CD4-positive, alpha-beta T cell treated with Interferon gamma for 1 hour (primary cell): Measurements from ENCODE around the gene DUSP6.
A peak's percentile ranks its signal among the peaks of the same experiment; 100 is the strongest.

Source experiments
- DNase-seq: peaks from one replicate; pipeline ENCODE4 v3.0.0-alpha.2; 2020

Gene DUSP6, protein sequence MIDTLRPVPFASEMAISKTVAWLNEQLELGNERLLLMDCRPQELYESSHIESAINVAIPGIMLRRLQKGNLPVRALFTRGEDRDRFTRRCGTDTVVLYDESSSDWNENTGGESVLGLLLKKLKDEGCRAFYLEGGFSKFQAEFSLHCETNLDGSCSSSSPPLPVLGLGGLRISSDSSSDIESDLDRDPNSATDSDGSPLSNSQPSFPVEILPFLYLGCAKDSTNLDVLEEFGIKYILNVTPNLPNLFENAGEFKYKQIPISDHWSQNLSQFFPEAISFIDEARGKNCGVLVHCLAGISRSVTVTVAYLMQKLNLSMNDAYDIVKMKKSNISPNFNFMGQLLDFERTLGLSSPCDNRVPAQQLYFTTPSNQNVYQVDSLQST

DNA sequence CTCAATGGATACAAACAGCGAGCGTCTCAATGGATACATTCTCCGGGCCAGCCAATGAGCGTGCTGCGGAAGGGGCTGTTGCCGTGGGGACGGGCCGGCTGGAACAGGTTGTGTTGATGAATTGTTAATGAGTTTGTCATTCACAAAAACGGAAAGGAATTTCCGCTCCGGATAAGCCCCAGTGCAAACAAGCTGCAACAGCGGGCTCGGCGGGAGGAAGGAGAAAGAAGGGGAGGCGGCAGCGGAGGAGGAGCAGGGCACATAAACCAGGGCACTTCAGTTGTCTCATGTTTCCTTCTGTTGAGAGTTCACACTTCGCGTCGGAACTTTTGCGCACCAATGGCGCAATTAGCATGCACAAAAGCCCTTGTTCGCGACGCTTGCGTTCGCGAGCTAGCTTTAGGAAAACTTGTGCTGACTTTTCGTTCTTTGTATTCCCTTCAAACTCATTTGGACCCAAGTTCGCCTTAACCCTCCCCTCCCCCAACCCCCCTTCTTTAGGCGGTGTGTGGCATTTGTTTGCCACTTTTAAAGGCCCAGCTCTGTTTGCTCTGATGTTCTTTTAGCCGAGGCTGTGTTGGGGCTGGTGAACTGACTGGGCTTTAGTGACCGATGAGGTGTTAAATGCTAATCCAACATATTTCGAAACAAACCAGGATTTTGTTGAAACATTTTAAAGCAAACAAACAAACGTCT lies at the start of gene DUSP6:
TSS of gene DUSP6 (minus strand) at position 10 of the 696 bp plus-strand sequence. CDS start 462 bp downstream, outside the sequence.
- peak; percentile 91 for DNase-seq

DNA sequence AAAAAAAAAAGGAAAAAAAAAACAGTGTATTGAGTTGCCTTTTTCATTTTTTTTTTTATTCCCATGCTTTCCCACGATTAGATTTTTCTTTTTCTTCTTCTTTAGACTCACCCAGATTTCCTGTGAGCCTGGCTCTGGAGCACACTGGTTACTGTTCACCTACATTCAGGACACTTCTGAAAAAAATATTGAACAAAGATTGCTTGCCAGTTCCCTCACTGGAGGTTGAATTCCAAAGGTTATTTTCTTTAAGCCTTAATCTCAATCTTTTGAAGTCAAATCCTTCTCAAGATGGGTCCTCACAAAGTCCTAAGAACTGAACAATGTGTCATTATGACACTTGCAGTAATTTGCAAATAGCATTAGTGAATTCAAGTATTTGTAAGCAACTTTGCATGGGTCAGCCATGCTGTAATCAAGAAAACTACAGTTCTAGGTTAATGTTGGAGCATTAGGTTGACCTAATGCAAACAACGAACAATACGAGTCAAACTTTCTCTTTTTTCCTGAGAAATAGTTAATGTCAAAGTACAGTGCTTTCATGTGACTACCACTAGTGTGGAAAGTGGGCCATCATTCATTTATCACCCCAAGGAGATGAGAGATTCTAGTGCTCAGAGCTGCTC lies 49.2 kb upstream of the DUSP6 start:
- no peak for DNase-seq

DNA sequence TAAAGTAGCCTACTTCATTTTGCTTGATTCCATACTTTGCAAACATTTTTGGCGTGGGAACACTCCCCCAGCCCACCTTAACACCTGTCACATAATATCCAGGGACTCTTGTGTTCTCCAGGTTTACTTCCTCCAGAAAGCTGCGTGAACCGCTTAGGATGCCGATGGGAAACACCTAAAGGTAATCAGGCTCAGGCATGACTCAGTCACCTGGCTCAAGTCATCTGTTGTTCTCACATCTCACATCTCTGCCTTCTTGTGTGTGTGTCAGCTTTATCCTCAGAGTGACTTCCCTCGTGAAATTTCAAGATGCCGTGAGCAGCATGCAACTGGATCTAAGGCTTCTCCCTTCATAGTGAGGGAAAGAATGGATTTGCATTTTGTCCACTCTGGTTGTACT lies 48.1 kb upstream of the DUSP6 start:
- DNase-seq: no peak

DNA sequence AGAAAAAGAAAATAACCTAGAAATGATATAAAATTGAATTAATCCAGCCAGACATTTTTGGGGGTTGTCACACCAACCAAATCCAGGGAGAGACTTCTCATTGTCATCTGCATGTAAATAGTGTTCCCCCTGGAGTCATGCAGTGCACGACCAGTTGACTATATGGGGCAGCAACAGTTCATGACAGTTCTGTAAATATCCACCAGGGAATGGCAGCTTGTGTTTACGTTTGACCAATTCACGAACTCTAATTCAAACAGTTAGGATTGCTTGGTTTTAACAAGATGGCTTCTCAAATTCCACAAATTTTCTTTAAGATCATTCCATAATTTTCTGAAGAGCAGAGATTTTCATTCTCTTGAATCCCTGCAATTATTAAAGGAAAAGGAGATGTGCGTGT lies 43.4 kb upstream of the DUSP6 start:
- no peak for DNase-seq

DNA sequence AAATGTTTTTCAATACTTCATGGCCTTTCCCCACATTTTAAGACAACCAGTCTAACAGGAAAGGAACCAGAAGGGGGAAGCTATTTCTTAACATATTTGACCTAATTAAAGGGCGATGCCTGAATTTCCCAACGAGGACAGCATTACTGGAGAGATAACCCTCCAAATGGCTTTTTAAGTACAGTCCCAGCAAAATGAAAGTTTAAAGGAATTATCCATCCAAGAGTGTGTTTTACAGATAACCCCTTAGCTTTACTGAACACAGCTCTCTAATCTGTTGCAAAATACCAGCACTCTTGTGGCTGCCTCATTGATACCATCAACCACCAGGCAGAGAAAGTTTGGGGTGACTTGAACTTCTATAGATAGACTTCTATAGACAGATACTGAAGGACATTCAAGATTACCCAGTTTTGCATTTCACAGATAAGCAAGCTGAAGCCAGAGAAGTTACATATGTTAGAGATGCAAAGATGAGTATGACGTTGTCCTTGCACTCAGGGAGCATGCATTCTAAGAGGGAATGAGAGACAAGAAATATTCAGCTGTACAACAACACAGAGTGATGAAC lies 41.3 kb upstream of the DUSP6 start:
- no peak for DNase-seq

DNA sequence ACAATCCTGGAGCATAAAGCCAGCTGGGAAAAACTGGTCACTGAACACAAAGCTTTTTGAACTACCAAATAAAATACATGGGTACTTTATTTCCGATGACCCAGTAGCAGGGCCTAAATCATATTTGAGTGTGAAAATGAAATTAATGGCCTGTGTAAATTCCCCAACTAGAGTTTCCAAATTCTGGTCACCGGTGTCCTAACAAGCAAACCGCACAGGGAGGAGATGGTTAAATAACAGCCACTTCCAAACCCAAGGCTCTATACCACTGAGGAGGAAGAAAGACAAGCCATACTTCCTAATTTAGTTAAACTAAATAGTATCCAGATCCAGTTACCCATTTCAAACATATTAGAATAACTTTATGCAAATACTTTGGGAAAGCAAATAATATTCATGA lies 40.1 kb upstream of the DUSP6 start:
- DNase-seq: no peak

DNA sequence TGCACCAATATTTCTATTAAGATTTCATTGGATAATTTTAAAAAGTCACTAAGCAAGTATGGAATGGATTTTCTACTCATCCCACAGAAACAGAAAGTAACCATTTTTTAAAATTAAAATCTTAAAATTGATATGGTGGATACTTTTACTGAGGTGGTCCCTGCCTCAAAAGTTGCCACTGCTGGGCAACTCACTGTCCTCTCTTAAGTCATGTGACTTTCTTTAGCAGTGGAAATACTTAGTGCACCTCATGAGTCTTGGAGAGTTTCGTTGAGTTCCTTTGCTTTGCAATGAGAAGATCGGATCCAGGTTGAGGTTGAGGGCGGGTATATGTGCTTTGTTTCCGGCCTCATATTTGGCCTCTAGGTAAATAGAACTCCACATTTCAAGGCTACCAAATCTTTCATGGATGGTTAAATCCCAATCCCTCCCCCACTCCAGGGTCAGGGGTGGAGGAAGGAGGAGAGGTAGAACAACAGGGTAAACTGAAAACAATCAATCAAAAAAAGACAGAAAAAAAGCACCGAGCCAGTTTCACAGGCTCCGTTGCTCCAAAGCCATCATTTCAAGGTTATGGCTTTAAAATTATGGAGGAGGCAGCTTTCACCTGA lies 39.5 kb upstream of the DUSP6 start:
- no peak for DNase-seq

DNA sequence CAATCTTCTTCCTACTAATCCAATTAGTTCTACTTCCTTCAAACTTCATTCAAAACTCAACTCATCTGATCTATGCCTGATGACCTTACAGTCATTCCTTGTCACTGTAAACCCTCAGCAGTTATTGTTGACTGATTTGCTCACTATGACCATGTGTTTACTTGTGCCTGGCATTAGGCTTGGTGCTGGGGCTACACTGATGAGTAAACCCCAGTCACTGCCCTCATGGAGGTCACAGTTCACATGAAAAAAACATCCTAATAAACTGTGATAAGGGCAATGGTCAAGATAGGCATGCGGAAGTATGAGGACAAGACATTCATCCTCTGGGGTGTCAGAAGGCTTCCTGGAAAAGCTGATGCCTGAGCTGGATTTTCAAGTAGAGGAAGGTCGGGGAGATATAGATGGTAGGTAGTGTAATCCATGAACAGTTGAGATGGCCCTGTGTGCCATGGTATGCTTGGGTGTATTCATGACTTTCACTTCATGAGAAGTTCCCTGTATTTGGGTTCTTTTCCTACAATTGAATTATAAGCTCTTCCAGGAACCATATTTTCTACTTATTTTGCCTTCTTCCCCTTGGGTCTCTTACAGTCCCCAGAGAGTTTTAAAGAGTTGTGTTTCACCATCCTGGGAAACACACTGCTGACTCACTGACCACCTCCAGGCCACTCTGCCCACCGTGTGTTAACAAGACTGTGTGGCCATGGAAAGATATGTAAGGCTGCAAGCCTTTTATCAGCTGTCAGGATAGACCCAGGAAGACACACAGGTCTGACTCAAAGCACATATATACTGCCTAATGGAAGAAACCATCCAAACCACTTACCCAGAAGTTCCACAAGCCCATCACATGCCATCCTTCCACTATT lies 38.7 kb upstream of the DUSP6 start:
- DNase-seq: no peak

DNA sequence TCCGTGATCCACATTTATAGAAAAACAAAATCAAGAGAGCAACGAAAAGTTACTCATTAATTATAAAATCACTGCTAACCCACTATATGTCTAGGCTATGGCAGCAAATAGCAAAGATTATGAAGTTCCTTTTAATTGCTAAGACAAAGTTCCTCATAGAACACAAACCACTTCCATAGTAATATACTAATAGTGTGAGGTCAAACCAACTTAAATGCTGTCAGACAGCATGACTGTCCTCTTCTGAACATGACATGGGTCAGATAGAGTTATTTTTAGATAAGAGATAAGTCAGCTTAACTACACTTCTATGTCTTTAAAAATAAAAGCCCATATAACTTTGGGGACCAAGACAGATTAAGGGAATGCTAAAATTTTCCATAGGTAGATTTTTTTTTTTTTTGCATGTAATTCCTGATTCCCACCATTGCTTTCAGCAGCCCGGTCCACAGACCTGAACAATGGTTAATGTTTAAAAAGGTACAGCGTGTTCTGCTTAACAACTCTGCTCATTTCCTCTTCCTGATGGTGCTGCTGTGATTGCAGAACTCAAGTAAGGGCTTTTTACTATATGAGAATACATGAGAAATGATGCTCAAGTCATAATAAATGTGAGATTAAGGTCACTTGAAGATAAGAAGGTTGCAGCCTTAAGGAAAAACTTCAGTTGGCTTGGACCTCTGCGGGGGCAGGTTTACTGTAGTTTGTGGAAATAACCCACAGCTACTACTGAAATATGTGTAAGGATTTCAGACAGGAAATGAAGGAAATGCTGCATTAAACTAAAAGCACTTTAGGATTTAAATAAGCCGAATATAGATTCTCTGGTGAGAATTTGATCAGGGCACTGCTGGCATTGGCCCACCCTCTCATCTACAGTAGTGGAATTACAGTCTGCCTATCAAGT lies 37.7 kb upstream of the DUSP6 start:
- no peak for DNase-seq

DNA sequence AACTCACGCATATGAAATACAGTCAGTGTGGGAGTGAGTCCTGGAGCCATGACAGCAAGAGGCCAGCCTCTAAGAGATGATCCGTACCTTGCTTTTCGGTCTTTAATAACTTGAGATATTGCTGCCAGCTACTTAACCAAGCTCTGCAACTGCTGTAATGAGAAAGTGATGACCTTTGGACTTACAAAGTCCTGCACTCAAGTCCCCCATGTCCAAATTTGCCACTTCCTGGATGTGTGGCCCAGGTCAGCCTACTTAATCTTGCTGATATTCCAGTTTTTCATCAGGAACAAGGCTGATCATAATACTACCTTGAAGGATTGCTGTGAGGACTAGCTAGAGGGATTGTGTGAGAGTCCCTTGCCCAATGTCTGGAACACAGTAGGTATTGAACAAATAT lies 33.8 kb upstream of the DUSP6 start:
- DNase-seq: no peak

DNA sequence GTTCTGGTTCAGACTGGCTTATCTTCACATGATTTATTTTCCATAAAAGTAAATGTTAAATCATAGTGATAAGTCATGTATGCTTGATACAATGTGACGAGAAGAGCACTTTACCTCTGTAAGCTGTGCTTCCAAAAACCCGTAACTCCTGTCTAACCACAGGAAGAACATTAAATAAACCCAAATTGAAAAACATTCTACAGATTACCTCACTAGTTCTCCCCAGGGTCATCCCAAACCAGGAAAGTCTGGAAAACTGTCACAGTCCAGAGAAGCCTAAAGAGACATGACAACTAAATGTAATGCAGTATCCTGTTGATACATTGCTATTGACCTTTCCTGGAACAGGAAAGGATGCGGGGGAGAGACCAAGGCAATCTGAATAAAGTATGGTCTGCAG lies 32.5 kb upstream of the DUSP6 start:
- no peak for DNase-seq

DNA sequence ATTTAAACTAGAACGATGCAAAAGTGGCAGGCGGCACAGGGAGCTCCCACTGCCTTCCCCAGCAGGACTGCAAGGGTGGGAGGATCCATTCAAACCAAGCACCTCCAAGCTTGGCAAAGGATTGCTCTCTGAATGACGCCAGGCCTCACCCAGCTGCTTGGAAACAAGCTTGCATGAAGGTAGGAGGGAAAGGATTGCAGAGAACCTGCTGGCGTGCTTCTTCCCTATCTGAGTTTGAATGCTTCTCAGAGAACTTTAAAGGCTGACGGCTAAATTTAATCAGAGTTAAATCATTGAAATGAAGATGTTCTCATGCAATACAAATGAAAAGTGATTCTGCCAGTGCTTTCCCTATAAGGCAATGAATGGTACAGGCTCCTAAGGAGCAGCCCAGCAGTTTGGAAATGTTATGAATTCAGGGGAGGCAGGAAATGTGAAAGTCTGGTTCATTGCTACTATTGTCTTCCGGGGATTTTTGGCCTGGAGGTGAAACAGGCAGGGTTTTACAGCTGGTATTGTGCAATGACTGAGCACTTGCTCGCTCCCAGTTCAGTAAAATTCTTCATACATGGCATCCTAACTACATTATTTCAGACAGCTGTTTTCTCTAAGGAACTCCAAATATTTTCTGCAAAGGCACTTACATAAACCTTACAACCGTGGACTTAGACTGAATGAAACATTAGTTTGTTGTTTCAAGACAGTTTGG lies 31.9 kb upstream of the DUSP6 start:
- no peak for DNase-seq

DNA sequence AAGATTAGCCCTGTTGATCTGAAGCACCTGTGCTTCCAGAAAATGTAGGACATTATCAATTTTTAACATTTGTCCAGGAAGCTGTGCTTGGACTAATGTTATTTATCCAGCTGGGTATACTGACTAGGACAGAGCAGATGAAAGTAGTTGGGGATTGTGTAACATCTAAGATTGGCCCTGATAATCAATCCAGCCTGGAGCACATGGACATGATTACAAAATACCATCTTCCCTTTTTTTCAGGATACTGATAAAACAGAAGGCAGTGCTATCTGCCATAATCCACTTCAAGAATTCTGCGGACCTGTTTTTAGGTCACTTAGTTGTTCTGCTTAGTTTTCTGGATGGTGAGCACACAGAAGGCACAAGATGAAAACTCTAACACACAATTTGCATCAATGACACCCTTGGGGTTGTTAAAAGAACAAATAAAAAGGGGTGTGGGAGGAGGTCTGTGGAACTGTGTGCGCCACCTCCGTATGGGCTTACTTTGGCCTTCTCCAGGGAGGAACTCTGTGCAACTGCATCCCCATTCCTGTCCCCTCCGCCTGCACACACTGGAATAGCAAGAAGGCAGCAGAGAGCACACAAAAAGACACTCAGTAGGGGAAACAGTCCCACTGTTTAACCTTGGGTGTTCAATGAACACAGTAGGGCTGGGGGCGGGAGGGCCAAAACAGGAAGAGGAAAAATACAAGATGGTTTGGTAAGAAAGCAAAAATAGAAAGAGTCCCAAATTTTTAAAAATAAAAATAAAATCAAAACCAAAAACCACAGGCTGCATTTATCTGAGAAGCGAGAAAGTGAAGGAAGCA lies 31.1 kb upstream of the DUSP6 start:
- no peak for DNase-seq

DNA sequence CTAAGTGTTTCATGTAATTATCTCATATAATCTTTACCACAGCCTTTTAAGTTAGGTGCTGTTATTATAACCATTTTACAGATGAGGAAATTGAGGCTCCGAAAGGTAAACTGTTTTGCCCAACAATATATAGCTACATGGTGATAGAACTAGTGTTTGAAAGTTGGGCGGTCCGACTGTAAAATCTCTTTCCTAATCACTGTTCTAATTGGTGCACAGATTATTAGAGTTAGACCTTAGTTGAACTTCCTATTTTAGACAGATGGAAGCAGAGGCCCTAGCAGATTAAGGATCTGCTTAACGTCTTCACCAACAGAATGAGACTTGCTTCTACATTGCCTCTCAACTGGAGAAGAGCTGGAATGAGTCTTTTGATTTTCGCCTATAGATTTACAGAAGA lies 30.0 kb upstream of the DUSP6 start:
- DNase-seq: no peak

DNA sequence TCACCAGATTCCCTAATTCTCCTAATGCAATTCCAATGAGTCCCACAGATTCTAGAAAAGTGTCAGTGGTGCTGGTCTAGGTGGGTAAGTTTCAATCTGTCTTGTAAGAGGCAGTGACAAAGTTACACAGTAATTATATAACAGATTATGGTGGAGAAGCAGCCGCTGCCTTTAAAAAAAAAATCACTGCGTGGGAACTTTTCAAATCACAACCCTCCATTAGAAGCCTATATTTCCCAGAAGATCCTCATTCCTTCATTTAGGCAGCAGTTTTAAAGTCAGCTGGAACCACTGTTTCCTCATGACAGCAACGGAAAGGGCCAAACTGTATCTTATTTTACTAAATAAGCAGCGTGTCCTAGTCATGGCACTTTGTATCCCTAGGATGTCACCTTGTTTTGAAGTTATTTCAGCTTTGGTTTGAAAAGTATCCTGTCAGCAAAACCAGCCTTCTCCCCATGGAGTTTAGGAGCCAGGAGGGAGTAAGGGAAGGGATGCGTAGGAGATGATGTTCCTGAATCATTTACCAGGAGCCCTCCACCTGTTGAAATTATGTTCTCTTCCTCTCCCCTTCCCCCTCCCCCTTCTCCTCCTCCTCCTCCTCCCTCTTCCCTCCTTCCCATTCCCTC lies 27.7 kb upstream of the DUSP6 start:
- no peak for DNase-seq

DNA sequence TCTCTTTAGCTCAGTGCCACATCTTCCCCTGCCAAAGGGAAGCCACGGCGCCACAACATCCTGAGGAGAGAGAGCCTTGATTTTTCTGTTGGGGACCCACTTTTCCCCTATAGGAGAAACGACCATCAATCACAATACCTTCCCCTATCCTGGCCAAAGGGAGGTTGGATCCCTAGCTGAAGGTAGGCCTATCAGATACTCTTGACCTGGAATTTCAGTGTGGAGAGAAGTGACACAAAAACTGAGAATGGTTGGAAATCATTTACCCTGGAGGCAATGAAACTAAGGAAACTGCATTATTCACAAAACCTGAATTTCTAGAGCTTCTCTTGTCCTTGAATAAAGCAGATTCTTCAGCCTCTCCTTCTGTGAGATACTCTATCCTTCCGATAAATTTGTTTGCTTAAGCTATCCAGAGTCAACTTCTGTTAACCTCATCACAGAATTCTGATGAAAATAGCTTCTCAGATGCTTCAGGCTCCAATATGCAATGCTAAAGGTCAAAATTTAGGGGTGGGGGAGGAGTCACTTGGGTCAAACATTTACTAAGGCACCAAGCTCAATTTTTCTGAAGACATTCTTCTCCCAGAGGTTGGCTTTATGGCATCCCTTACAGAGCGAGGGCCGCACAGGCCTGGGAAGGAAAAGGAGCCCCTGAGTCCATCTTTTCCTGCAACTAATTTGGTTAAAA lies 27.0 kb upstream of the DUSP6 start:
- no peak for DNase-seq

DNA sequence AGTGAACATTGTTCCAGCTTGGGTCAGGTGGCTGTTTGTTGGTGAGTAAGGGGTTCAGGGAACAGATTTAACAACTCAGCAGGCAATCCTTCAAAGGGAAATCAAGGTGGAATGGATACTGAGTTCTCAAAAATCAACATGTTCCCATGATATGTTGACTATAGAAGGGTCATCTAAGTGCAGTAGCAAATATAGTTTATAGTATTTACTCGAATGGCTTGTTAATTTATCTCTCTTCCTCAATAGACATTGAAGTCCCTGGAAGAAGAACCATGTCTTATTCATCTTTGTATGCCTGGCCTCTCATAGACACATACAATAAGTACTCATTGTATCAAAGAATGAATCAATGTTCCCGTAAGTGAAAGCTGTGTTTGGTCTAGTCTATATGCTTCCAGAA lies 24.5 kb upstream of the DUSP6 start:
- DNase-seq: no peak

DNA sequence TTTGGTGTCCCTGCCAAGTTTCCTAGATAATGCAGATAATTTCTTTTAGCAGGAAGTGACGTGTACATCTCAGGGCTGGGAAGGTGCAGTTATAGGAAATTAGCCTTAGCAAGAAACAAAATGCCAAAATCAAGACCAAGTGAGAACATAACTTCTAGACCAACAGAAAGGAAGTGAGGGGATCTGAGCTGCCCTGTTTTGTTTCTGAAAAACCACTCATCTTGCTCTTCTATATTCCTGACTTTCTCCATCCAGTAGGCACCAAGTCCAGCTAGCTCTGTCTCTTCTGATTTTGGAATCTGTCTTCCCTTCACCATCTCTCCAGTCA lies 23.9 kb upstream of the DUSP6 start:
- DNase-seq: no peak
